ENCODE measurements around the gene C5orf52. TPM values are rescaled to one million over a fixed set of nuclear protein-coding genes. Genes with fewer than 3 reads are reported as not detected.
"Not testable (repeated sequence)": the region's sequence is repeated elsewhere in the genome, so short reads cannot be mapped to it uniquely, and the experiment has no call there.

The C5orf52 gene
- total and polyA plus RNA-seq, 2 donors (not counting 3 experiments of a cell fraction or from before 2014, with no cell fraction given): not detected

- H3K79me2 ChIP-seq (ENCODE audit: control insufficient read depth, insufficient read depth, low read length); H3K4me1 ChIP-seq (ENCODE audit: control insufficient read depth, extremely low read depth, insufficient read depth, low read length); intact Hi-C loops (cut with micrococcal nuclease); H4K20me1 ChIP-seq (replicated peaks; ENCODE audit: control insufficient read depth, extremely low read depth, insufficient read depth, low read length); H3K27me3 ChIP-seq (ENCODE audit: control insufficient read depth in 2 of 2, insufficient read depth in 2 of 2, low read length in 2 of 2); H3K4me3 ChIP-seq (replicated peaks in 1 of 3; ENCODE audit: insufficient read depth in 1 of 3, low read depth in 1 of 3, low read length in 3 of 3); H2AFZ ChIP-seq (ENCODE audit: low read depth, low read length); H3K4me2 ChIP-seq (ENCODE audit: insufficient read depth, low read length); POLR2A ChIA-PET; H3K9me1 ChIP-seq (replicated peaks; ENCODE audit: control insufficient read depth, extremely low read depth, insufficient read depth, low read length); H3K27ac ChIP-seq (ENCODE audit: insufficient read depth, low read depth, low read length); H3K36me3 ChIP-seq (ENCODE audit: control insufficient read depth in 2 of 2, extremely low read depth in 1 of 2, insufficient read depth in 2 of 2, low read length in 2 of 2); DNase-seq (ENCODE audit: low read depth, low spot score); H3K9ac ChIP-seq (replicated peaks; ENCODE audit: extremely low read depth, insufficient read depth, low read length); H3K9me3 ChIP-seq (replicated peaks; ENCODE audit: control insufficient read depth, insufficient read depth, low read length); FAIRE-seq; dilution Hi-C loops (cut with MboI; ENCODE audit: extremely low pct_ligation_motif_present, low sequenced_read_pairs); BruUV-seq (replicated peaks): not testable (repeated sequence)
- CTCF ChIA-PET: interaction anchor here (1.1 to 1.7 kb wide), 2 partner anchors 9 to 15 kb away, joined by 3 to 11 read pairs; partner anchors contain the start of gene LSM11
Observed at GRCh38 chr5:157727858-157728257, 56.5 kb downstream of the C5orf52 start.

Other genes with a start within 250 kb of the C5orf52 start
- gene NIPAL4, start 211.3 kb upstream of the C5orf52 start, total RNA-seq: not detected in 2 replicates
- gene NIPAL4, start 211.3 kb upstream of the C5orf52 start, polyA plus RNA-seq: 0.10 TPM in 1 of 2 replicates, not detected in the other
- 22.6 and 23.8 TPM in 2 replicates for gene ADAM19, start 95.8 kb upstream of the C5orf52 start, total RNA-seq
- 10.0 and 10.4 TPM in 2 replicates for gene ADAM19, start 95.8 kb upstream of the C5orf52 start, polyA plus RNA-seq
- gene SOX30, start 19.1 kb upstream of the C5orf52 start, total RNA-seq: not detected in 2 replicates
- gene SOX30, start 19.1 kb upstream of the C5orf52 start, polyA plus RNA-seq: not detected in 2 replicates
- 3.7 and 7.6 TPM in 2 replicates for gene THG1L, start 59.9 kb downstream of the C5orf52 start, total RNA-seq
- 2.9 and 4.4 TPM in 2 replicates for gene THG1L, start 59.9 kb downstream of the C5orf52 start, polyA plus RNA-seq
- gene LSM11, start 72.2 kb downstream of the C5orf52 start, total RNA-seq: 6.1 and 7.3 TPM in 2 replicates
- gene LSM11, start 72.2 kb downstream of the C5orf52 start, polyA plus RNA-seq: 2.5 and 3.5 TPM in 2 replicates
- 76.6 and 79.6 TPM in 2 replicates for gene CLINT1, start 187.6 kb downstream of the C5orf52 start, total RNA-seq
- gene CLINT1, start 187.6 kb downstream of the C5orf52 start, polyA plus RNA-seq: 152 and 158 TPM in 2 replicates